HEK293 (cell line): ENCODE results near the gene PLEKHG7.

Source experiments
- CTCF ChIA-PET: fragments of 350-600 bp; formaldehyde crosslinking; extraction: SDS; loops from one replicate; lab custom pipeline; 2021; ENCODE audit warnings: antibody characterized with exemption; lab: Yijun Ruan, JAX
- POLR2A ChIA-PET: fragments of 300-600 bp; formaldehyde crosslinking; extraction: SDS; loops from one replicate; lab custom pipeline; 2020; ENCODE audit warnings: antibody characterized with exemption, inconsistent platforms; lab: Yijun Ruan, JAX
- H3K27ac ChIP-seq: fragments of 200-500 bp; sonication (Bioruptor generic); 2 replicates; pipeline ENCODE4 v1.5.1; 2014; ENCODE audit warnings: low read depth, low read length, control low read depth, inconsistent platforms; ENCODE audit errors: extremely low read depth
- H3K36me3 ChIP-seq, 2 experiments: fragments of 200-500 bp in 1 of 2; sonication (Bioruptor generic) in 1 of 2; 1 replicate in 1 of 2; 2 replicates in 1 of 2; pipeline ENCODE4 v1.5.1; 2014 to 2017; ENCODE audit warnings: inconsistent platforms in 2 of 2, low read length in 2 of 2; ENCODE audit not compliant: control insufficient read depth in 2 of 2, insufficient read depth in 1 of 2
- H3K4me1 ChIP-seq: fragments of 200-500 bp; sonication (Bioruptor generic); 2 replicates; pipeline ENCODE4 v1.5.1; 2014; ENCODE audit warnings: mild to moderate bottlenecking, low read length, inconsistent platforms; ENCODE audit not compliant: control insufficient read depth, insufficient read depth
- H3K4me3 ChIP-seq: 2 replicates; pipeline ENCODE4 v1.5.1; 2011; ENCODE audit warnings: low read depth, mild to moderate bottlenecking, control low read depth, low read length, moderate library complexity
- H3K9me3 ChIP-seq: fragments of 200-500 bp; sonication (Bioruptor generic); 2 replicates; pipeline ENCODE4 v1.5.1; 2014; ENCODE audit warnings: low read depth, low read length, inconsistent platforms; ENCODE audit not compliant: control insufficient read depth, insufficient read depth
- HIC1 ChIP-seq: fragments of 450-650 bp; formaldehyde crosslinking; IDR thresholded peaks from 2 replicates; pipeline ENCODE4 v1.5.1; 2016; ENCODE audit warnings: missing biosample characterization, missing genetic modification characterization
- IKZF3 ChIP-seq: fragments of 450-650 bp; IDR thresholded peaks from 2 replicates; pipeline ENCODE4 v1.5.0; 2018; ENCODE audit warnings: missing biosample characterization, mild to moderate bottlenecking, missing genetic modification characterization, moderate library complexity
- KLF1 ChIP-seq: fragments of 450-650 bp; formaldehyde crosslinking; IDR thresholded peaks from 2 replicates; pipeline ENCODE4 v1.5.1; 2016; ENCODE audit warnings: missing biosample characterization, missing genetic modification characterization
- KLF10 ChIP-seq: fragments of 450-650 bp; IDR thresholded peaks from 2 replicates; pipeline ENCODE4 v1.5.1; 2018; ENCODE audit warnings: missing biosample characterization, mild to moderate bottlenecking, missing genetic modification characterization
- KLF16 ChIP-seq: fragments of 450-650 bp; formaldehyde crosslinking; IDR thresholded peaks from 2 replicates; pipeline ENCODE4 v1.5.1; 2017; ENCODE audit warnings: missing biosample characterization, missing genetic modification characterization
- SP7 ChIP-seq: fragments of 450-650 bp; formaldehyde crosslinking; IDR thresholded peaks from 2 replicates; pipeline ENCODE4 v1.5.1; 2016; ENCODE audit warnings: missing biosample characterization, missing genetic modification characterization
- ZBTB10 ChIP-seq: fragments of 450-650 bp; formaldehyde crosslinking; IDR thresholded peaks from 2 replicates; pipeline ENCODE4 v1.5.1; 2016; ENCODE audit warnings: missing biosample characterization, missing genetic modification characterization
- ZIC2 ChIP-seq: fragments of 450-650 bp; formaldehyde crosslinking; IDR thresholded peaks from 2 replicates; pipeline ENCODE4 v1.5.1; 2016; ENCODE audit warnings: missing biosample characterization, missing genetic modification characterization
- ZNF114 ChIP-seq: fragments of 450-650 bp; formaldehyde crosslinking; IDR thresholded peaks from 2 replicates; pipeline ENCODE4 v1.5.0; 2017; ENCODE audit warnings: missing biosample characterization, missing genetic modification characterization
- ZNF174 ChIP-seq: fragments of 450-650 bp; formaldehyde crosslinking; IDR thresholded peaks from 2 replicates; pipeline ENCODE4 v1.5.0; 2017; ENCODE audit warnings: missing biosample characterization, mild to moderate bottlenecking, missing genetic modification characterization
- ZNF221 ChIP-seq: fragments of 450-650 bp; formaldehyde crosslinking; IDR thresholded peaks from 2 replicates; pipeline ENCODE4 v1.5.1; 2017; ENCODE audit warnings: missing biosample characterization, missing genetic modification characterization, borderline replicate concordance
- ZNF248 ChIP-seq: fragments of 450-650 bp; formaldehyde crosslinking; IDR thresholded peaks from 2 replicates; pipeline ENCODE4 v1.5.1; 2017; ENCODE audit warnings: missing biosample characterization, missing genetic modification characterization
- ZNF280C ChIP-seq: fragments of 450-650 bp; formaldehyde crosslinking; IDR thresholded peaks from 2 replicates; pipeline ENCODE4 v1.5.1; 2016; ENCODE audit warnings: missing biosample characterization, missing genetic modification characterization
- ZNF558 ChIP-seq: fragments of 450-650 bp; formaldehyde crosslinking; IDR thresholded peaks from 2 replicates; pipeline ENCODE4 v1.5.1; 2016; ENCODE audit warnings: missing biosample characterization, missing genetic modification characterization
- ZNF626 ChIP-seq: fragments of 450-650 bp; sonication (Bioruptor Pico); formaldehyde crosslinking; IDR thresholded peaks from 2 replicates; pipeline ENCODE4 v1.5.1; 2018; ENCODE audit warnings: missing biosample characterization, missing genetic modification characterization, inconsistent platforms
- TF ChIP-seq, protein P1 (sequence below): fragments of 450-650 bp; formaldehyde crosslinking; IDR thresholded peaks from 2 replicates; pipeline ENCODE4 v1.5.1; 2016; ENCODE audit warnings: missing biosample characterization, missing genetic modification characterization, low read depth
- TF ChIP-seq, protein P2 (sequence below): fragments of 450-650 bp; formaldehyde crosslinking; IDR thresholded peaks from 2 replicates; pipeline ENCODE4 v1.5.1; 2016; ENCODE audit warnings: missing biosample characterization, missing genetic modification characterization
- TF ChIP-seq, protein P3 (sequence below): fragments of 450-650 bp; formaldehyde crosslinking; IDR thresholded peaks from 2 replicates; pipeline ENCODE4 v1.5.1; 2016; ENCODE audit warnings: missing biosample characterization, missing genetic modification characterization

PLEKHG7 gene

DNA sequence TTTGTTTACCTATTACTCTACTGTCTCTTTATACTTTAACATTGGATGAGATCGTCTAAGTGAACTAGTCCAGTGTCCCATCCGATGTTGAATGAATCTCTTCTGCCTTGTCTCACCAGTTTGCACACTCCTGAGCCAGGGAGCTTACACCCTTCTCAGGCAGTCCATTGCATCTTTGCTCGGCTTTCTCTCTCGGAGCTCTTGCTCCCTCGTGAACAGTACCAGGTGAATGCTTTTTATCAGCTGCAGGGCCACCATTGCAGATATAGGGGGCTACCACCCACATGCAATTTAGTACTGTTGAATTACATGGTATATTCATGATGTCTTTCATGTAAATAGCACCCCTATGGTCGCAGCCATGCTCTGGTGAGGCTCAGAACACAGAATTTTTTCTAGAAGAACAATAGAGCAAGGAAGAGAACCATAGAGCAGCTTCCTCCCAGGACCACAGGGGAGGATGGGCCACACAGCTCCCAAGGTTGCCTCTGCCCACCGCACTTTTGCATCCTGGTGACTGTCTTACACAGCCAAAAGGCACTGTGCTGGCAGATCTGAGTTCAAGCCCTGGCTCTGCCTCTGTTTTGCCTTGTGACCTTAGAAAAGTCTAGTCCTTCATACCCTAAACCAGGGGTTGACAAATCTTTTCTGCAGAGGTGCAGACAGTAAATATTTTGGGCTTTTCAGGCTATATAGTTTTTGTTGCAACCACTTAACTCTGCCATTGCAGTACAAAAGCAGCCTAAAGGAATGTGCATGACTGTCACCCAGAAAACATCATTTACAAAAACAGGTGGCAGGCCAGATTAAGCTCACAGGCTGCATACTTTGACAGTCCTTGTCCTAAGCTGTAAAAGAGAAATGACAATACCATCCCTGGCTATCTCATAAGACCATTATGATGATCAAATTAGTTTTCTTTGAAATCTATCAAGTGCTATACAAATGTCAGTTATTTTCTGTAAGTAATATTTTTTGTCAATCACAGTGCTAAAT is 35.4 kb downstream of the PLEKHG7 start:
- no peak overlapping the region for H3K27ac ChIP-seq
- ChIA-PET POLR2A (no interaction called here), CTCF (interaction anchor here (0.6 kb wide), 1 partner anchor 729 kb away, joined by 6 read pairs; no protein-coding TSS in a partner anchor)
- H3K9me3 ChIP-seq: no peaks in the 10 kb centered on the region
- no peak overlapping the region for H3K4me3 ChIP-seq
- H3K4me1 ChIP-seq: peaks cover 4% of the 10 kb centered on the region; the same call in 1 of the 2 replicates
- TF ChIP-seq ZNF114 (tag by site-specific recombination) (no peak), KLF10 (tag by site-specific recombination) (no peak), ZNF248 (no peak), SP7 (tag by site-specific recombination) (no peak), ZNF174 (tag by site-specific recombination) (no peak), KLF1 (tag by site-specific recombination) (no peak), ZBTB10 (no peak), IKZF3 (tag by site-specific recombination) (no peak), ZIC2 (tag by site-specific recombination) (no peak), ZNF626 (tag by site-specific recombination) (no peak), ZNF280C (tag by site-specific recombination) (no peak), KLF16 (tag by site-specific recombination) (no peak), ZNF558 (no peak), ZNF221 (tag by site-specific recombination) (no peak), HIC1 (tag by site-specific recombination) (no peak)
- TF ChIP-seq, protein P1, sequence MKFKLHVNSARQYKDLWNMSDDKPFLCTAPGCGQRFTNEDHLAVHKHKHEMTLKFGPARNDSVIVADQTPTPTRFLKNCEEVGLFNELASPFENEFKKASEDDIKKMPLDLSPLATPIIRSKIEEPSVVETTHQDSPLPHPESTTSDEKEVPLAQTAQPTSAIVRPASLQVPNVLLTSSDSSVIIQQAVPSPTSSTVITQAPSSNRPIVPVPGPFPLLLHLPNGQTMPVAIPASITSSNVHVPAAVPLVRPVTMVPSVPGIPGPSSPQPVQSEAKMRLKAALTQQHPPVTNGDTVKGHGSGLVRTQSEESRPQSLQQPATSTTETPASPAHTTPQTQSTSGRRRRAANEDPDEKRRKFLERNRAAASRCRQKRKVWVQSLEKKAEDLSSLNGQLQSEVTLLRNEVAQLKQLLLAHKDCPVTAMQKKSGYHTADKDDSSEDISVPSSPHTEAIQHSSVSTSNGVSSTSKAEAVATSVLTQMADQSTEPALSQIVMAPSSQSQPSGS (tag by site-specific recombination): no peak
- TF ChIP-seq, protein P2, sequence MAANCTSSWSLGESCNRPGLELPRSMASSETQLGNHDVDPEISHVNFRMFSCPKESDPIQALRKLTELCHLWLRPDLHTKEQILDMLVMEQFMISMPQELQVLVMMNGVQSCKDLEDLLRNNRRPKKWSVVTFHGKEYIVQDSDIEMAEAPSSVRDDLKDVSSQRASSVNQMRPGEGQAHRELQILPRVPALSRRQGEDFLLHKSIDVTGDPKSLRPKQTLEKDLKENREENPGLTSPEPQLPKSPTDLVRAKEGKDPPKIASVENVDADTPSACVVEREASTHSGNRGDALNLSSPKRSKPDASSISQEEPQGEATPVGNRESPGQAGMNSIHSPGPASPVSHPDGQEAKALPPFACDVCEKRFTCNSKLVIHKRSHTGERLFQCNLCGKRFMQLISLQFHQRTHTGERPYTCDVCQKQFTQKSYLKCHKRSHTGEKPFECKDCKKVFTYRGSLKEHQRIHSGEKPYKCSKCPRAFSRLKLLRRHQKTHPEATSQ (tag by site-specific recombination): no peak
- TF ChIP-seq, protein P3, sequence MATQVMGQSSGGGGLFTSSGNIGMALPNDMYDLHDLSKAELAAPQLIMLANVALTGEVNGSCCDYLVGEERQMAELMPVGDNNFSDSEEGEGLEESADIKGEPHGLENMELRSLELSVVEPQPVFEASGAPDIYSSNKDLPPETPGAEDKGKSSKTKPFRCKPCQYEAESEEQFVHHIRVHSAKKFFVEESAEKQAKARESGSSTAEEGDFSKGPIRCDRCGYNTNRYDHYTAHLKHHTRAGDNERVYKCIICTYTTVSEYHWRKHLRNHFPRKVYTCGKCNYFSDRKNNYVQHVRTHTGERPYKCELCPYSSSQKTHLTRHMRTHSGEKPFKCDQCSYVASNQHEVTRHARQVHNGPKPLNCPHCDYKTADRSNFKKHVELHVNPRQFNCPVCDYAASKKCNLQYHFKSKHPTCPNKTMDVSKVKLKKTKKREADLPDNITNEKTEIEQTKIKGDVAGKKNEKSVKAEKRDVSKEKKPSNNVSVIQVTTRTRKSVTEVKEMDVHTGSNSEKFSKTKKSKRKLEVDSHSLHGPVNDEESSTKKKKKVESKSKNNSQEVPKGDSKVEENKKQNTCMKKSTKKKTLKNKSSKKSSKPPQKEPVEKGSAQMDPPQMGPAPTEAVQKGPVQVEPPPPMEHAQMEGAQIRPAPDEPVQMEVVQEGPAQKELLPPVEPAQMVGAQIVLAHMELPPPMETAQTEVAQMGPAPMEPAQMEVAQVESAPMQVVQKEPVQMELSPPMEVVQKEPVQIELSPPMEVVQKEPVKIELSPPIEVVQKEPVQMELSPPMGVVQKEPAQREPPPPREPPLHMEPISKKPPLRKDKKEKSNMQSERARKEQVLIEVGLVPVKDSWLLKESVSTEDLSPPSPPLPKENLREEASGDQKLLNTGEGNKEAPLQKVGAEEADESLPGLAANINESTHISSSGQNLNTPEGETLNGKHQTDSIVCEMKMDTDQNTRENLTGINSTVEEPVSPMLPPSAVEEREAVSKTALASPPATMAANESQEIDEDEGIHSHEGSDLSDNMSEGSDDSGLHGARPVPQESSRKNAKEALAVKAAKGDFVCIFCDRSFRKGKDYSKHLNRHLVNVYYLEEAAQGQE (tag by site-specific recombination): no peak
- no peaks in the 10 kb centered on the region for H3K36me3 ChIP-seq
